Measurements from ENCODE around the gene HLA-G. TPM values are rescaled to one million over a fixed set of nuclear protein-coding genes. Genes with fewer than 3 reads are reported as not detected.

HLA-G gene
- total RNA-seq: under 0.01 TPM in 1 of 2 replicates, not detected in the other

DNA sequence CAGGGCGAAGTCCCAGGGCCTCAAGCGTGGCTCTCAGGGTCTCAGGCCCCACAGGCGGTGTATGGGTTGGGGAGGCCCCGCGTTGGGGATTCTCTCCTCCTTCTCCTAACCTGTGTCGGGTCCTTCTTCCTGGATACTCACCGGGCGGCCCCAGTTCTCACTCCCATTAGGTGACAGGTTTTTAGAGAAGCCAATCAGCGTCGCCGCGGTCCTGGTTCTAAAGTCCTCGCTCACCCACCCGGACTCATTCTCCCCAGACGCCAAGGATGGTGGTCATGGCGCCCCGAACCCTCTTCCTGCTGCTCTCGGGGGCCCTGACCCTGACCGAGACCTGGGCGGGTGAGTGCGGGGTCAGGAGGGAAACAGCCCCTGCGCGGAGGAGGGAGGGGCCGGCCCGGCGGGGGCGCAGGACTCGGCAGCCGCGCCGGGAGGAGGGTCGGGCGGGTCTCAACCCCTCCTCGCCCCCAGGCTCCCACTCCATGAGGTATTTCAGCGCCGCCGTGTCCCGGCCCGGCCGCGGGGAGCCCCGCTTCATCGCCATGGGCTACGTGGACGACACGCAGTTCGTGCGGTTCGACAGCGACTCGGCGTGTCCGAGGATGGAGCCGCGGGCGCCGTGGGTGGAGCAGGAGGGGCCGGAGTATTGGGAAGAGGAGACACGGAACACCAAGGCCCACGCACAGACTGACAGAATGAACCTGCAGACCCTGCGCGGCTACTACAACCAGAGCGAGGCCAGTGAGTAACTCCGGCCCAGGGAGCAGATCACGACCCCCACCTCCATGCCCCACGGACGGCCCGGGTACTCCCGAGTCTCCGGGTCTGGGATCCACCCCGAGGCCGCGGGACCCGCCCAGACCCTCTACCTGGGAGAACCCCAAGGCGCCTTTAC is at the start of gene HLA-G:
Gene HLA-G (plus strand): TSS at position 247 of the 892 bp plus-strand sequence. CDS start 20 bp downstream, at position 267.

Other genes starting within 250 kb of the HLA-G start
- gene OR2H2, start 242.7 kb upstream of the HLA-G start, total RNA-seq: not detected in 2 replicates
- 3.6 and 11.6 TPM in 2 replicates for gene GABBR1, start 194.6 kb upstream of the HLA-G start, total RNA-seq
- not detected in 2 replicates for gene MOG, start 170.7 kb upstream of the HLA-G start, total RNA-seq
- gene ZFP57, start 146.7 kb upstream of the HLA-G start, total RNA-seq: not detected in 2 replicates
- gene HLA-F, start 104.4 kb upstream of the HLA-G start, total RNA-seq: 1.6 and 25.1 TPM in 2 replicates
- 239 and 394 TPM in 2 replicates for gene HLA-A, start 114.7 kb downstream of the HLA-G start, total RNA-seq
- gene POLR1H, start 233.4 kb downstream of the HLA-G start, total RNA-seq: 49.2 and 53.6 TPM in 2 replicates
- gene PPP1R11, start 239.4 kb downstream of the HLA-G start, total RNA-seq: 9.0 and 10.7 TPM in 2 replicates
- not detected in 2 replicates for gene RNF39, start 247.9 kb downstream of the HLA-G start, total RNA-seq